Measurements from ENCODE around the gene AFF1. TPM values are rescaled to one million over a fixed set of nuclear protein-coding genes. Genes with fewer than 3 reads are reported as not detected.
A peak's percentile ranks its signal among the peaks of the same experiment; 100 is the strongest.
"Not testable (repeated sequence)": the region's sequence is repeated elsewhere in the genome, so short reads cannot be mapped to it uniquely, and the experiment has no call there.

AFF1 gene
- total RNA-seq, 2 experiments from 2014 or later: 68.8 to 72.0 TPM

DNA sequence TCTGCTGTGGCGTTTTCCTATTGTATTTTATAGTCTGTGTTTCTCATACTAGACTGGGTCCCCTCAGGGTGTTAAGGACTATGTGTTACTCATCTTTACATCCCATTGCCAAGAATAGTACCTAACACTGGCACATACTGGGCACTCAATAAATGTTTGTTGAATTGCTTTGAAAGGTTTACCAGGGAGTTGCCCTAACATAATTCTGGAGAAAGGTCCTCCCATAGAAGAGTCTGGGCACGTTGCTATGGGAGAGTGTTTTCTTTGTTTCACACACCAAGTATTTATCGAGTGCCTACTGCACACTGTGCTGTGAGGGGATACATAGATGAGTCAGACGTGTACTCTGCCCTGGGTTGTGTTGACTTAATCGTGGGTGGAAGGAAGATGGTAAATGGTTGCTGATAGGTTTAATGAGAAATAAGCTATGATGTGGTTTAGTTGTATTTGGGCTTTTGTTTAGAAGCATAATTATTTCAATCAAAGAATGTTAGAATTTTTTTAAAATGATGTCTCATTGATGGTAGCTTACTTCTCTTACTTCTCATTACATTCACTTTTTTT lies 42.9 kb downstream of the AFF1 start:
- Mint-ChIP-seq H3K4me3 (no peak overlapping the region), H3K27ac (no peak overlapping the region), H3K9me3 (no peaks in the 10 kb centered on the region), H3K4me1 (peaks cover 49% of the 10 kb centered on the region), H3K36me3 (ENCODE audit: low read depth) (peaks cover 10% of the 10 kb centered on the region), H3K27me3 (no peaks in the 10 kb centered on the region)
- ChIA-PET CTCF (interaction anchor here (1.1 to 1.4 kb wide), 2 partner anchors 24 to 28 kb away, joined by 3 read pairs; no protein-coding TSS in a partner anchor), POLR2A (interaction anchor here (1.1 to 2.5 kb wide), 3 partner anchors 29 to 42 kb away, joined by 4 to 14 read pairs (median 10); no protein-coding TSS in a partner anchor)
- DNase-seq: peak; percentile 21

DNA sequence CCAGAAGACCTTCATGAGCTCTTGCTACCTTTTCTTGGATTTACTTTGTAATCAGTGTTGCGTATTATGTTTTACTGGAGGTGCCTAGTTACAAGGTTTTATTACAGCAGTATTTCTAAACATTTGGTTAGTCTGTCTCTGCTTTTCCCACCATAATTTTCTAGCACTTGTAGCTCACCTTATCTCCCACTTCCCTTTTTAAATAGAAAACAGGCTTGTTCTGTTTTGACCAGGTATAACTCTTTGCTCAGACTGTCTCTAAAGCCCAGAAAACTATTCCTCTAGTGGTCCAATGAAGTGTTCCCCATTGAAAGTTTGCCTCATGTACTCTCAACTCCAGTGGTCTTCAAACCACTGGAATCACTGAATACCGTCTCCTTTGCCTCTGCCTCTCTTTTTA lies 43.9 kb downstream of the AFF1 start:
- CTCF ChIA-PET: interaction anchor here (1.1 to 2.1 kb wide), 3 partner anchors 25 to 44 kb away, joined by 3 to 4 read pairs (median 3); partner anchors contain the start of gene AFF1
- no peaks in the 10 kb centered on the region for H3K9me3 Mint-ChIP-seq

DNA sequence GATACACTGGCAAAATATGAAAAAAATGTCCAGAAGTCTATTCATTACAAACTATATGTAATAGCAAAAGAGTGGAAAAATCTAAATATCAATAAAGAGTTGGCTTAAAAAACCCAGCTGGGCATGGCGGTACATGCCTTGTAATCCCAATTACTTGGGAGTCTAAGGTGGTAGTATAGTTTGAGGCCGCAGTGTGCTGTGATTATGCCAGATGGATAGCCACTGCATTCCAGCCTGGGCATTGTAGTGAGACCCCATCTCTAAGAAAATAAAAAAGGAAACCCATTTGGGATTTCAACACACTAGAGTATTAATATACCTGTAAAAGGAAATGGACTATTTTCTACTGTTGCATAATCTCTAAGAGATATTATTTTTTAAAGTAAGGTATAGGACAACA lies 45.4 kb downstream of the AFF1 start:
- ChIA-PET POLR2A (interaction anchor here (1.6 kb wide), 1 partner anchor 25 kb away, joined by 4 read pairs; no protein-coding TSS in a partner anchor), CTCF (interaction anchor here (2.1 kb wide), 1 partner anchor 46 kb away, joined by 4 read pairs; the partner anchor contains the start of gene AFF1)
- H3K9me3 Mint-ChIP-seq: no peaks in the 10 kb centered on the region
- H3K27ac Mint-ChIP-seq: no peak overlapping the region
- H3K4me1 Mint-ChIP-seq: peaks cover 32% of the 10 kb centered on the region
- no peak overlapping the region for H3K4me3 Mint-ChIP-seq
- peaks cover 10% of the 10 kb centered on the region for H3K36me3 Mint-ChIP-seq (ENCODE audit: low read depth)
- no peaks in the 10 kb centered on the region for H3K27me3 Mint-ChIP-seq
- no peak for DNase-seq

More for the DNA sequence above, 43.9 kb downstream of the AFF1 start:
- Mint-ChIP-seq H3K27ac (no peak overlapping the region), H3K4me3 (no peak overlapping the region), H3K36me3 (ENCODE audit: low read depth) (peaks cover 10% of the 10 kb centered on the region), H3K27me3 (no peaks in the 10 kb centered on the region), H3K4me1 (peaks cover 43% of the 10 kb centered on the region)
- DNase-seq: no peak
- POLR2A ChIA-PET: interaction anchor here (1.6 to 1.8 kb wide), 2 partner anchors 26 to 43 kb away, joined by 4 to 10 read pairs; no protein-coding TSS in a partner anchor

DNA sequence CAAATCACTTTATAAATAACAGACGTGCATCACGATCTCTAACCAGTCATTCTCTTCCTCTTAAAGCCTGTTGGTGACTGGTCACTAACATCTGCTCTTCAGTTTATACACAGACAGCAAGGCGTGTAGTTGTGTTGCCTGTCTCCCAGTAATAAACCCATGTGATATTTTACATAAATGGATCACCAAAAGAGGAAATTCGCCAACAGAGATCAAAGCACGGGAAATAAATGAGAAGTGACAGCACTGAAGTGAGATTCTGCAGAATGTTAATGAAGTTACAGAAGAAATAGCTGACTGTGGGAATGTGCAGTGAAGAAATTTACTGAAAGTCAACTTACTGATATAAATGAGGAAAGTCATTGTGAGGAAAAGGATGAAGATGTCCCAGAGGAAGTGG lies 47.0 kb downstream of the AFF1 start:
- Mint-ChIP-seq H3K4me1 (peaks cover 22% of the 10 kb centered on the region), H3K9me3 (no peaks in the 10 kb centered on the region), H3K27ac (no peak overlapping the region), H3K4me3 (no peak overlapping the region), H3K27me3 (no peaks in the 10 kb centered on the region), H3K36me3 (ENCODE audit: low read depth) (peaks cover 10% of the 10 kb centered on the region)
- CTCF ChIA-PET: no interaction called here
- POLR2A ChIA-PET: interaction anchor here (1.4 to 2.6 kb wide), 2 partner anchors 23 to 25 kb away, joined by 3 to 16 read pairs; no protein-coding TSS in a partner anchor
- no peak for DNase-seq

DNA sequence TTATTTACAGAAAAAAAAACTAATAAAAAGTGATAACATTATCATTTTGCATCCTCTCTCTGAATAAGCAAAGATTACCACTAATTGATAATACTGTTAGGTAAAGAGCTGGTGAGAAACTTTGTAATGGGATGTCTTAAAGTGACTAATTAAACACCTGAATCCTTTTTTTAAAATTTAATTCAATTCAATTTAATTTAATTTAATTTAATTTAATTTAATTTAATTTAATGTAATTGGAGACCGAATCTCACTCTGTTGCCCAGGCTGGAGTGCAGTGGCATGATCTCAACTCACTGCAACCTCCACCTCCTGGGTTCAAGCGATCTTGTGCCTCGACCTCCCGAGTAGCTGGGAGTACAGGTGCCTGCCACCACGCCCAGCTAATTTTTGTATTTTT lies 51.0 kb downstream of the AFF1 start:
- H3K4me3 Mint-ChIP-seq, H3K4me1 Mint-ChIP-seq, H3K27me3 Mint-ChIP-seq, H3K27ac Mint-ChIP-seq, DNase-seq, CTCF ChIA-PET, POLR2A ChIA-PET, H3K9me3 Mint-ChIP-seq: not testable (repeated sequence)
- H3K36me3 Mint-ChIP-seq (ENCODE audit: low read depth): peaks cover 22% of the 10 kb centered on the region

DNA sequence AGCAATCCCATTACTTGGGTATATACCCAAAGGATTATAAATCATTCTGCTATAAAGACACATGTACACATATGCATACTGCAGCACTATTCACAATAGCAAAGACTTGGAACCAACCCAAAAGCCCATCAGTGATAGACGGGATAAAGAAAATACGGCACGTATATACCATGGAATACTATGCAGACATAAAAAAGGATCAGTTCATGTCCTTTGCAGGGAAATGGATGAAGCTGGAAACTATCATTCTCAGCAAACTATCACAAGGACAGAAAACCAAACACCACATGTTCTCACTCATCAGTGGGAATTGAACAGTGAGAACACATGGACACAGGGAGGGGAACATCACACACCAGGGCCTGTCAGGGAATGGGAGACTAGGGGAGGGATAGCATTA lies 54.8 kb downstream of the AFF1 start:
- H3K27me3 Mint-ChIP-seq, H3K27ac Mint-ChIP-seq, DNase-seq, H3K4me3 Mint-ChIP-seq, CTCF ChIA-PET, H3K4me1 Mint-ChIP-seq, H3K9me3 Mint-ChIP-seq, POLR2A ChIA-PET: not testable (repeated sequence)
- peaks cover 19% of the 10 kb centered on the region for H3K36me3 Mint-ChIP-seq (ENCODE audit: low read depth)

DNA sequence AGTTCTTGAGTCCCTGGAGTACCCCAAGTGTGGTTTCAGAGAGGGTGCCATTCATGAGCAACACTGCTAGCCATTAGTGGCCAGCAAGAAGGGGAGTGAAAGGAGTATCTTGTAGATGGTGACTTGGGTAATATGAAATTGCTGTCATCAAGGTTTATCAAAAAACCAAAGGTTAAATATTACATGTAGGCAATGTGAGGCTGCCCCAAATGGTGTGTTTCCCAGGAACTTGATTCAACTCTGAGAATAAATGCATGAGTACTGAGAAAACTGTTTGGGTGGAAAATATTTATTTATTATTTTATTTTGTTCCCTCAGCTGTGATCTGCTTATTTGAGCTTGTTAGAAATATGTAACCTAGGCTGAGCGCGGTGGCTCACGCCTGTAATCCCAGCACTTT lies 55.7 kb downstream of the AFF1 start:
- Mint-ChIP-seq H3K4me3 (no peak overlapping the region), H3K27ac (no peak overlapping the region), H3K36me3 (ENCODE audit: low read depth) (peaks cover 21% of the 10 kb centered on the region), H3K27me3 (no peaks in the 10 kb centered on the region), H3K4me1 (no peaks in the 10 kb centered on the region), H3K9me3 (no peaks in the 10 kb centered on the region)
- ChIA-PET POLR2A (interaction anchor here (1.0 kb wide), 1 partner anchor 16 kb away, joined by 3 read pairs; no protein-coding TSS in a partner anchor), CTCF (no interaction called here)
- no peak for DNase-seq

DNA sequence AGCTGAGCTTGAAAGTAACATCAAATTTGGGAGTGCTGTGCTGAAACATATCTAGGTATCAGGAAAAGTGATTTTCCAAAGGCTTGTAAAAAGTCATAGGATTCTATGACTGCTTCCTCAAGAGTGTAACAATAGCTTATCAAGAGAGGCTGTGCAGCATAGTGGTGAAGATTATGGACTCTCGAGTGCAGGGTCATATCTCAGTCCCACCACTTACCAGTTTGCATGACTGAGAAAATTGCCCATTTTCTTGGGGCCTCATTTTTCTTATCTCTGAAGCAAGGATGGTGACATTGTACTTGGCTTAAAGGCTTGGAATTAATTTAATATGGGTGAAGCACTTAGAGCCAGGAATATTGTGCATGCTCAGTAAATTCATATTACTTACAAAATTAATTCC lies 57.2 kb downstream of the AFF1 start:
- Mint-ChIP-seq H3K27ac (no peak overlapping the region), H3K36me3 (ENCODE audit: low read depth) (peaks cover 21% of the 10 kb centered on the region), H3K4me1 (no peaks in the 10 kb centered on the region), H3K9me3 (no peaks in the 10 kb centered on the region), H3K4me3 (no peak overlapping the region), H3K27me3 (no peaks in the 10 kb centered on the region)
- no peak for DNase-seq
- ChIA-PET POLR2A (interaction anchor here (3.7 kb wide), 1 partner anchor 14 kb away, joined by 15 read pairs; no protein-coding TSS in a partner anchor), CTCF (no interaction called here)

DNA sequence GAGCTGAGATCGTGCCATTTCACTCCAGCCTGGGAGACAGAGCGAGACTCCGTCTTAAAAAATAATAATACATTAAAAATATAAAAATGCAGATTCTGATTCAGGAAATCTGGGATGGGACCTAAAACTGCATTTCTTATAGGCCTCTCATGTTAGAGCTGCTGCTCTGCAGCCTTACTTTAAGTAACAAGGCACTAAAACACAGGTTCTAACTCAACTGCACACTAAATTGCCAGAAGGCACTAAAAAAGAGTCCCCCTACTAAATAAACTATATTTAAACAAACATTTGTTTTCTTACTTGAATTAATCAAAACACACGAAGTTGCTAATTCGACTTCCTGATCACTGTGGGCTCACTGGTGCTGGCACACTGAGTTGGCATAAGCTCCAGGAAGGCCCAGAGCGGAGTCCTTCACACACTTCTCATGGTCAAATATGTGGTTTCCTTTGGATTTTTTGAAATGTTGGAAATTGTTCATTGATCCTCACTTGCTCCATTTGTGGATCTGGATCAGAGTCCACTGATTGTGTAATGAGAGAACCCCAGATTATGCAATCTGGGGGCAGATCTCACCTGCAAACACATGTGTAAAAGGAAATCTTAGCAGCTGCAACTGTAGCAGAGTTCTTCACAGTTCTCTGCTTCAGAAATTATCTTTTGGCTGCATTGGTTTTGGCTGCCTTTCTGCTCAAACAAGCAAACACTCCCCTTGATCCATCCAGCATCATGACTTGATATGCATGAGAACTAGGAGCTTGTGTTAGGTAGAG lies 59.3 kb downstream of the AFF1 start:
- Mint-ChIP-seq H3K36me3 (ENCODE audit: low read depth) (peaks cover 11% of the 10 kb centered on the region), H3K9me3 (no peaks in the 10 kb centered on the region), H3K4me3 (no peak overlapping the region), H3K27me3 (no peaks in the 10 kb centered on the region), H3K27ac (no peak overlapping the region), H3K4me1 (no peaks in the 10 kb centered on the region)
- POLR2A ChIA-PET: interaction anchor here (3.7 kb wide), 1 partner anchor 12 kb away, joined by 15 read pairs; no protein-coding TSS in a partner anchor
- CTCF ChIA-PET: interaction anchor here (0.8 kb wide), 1 partner anchor 59 kb away, joined by 3 read pairs; the partner anchor contains the start of gene AFF1
- DNase-seq: no peak

DNA sequence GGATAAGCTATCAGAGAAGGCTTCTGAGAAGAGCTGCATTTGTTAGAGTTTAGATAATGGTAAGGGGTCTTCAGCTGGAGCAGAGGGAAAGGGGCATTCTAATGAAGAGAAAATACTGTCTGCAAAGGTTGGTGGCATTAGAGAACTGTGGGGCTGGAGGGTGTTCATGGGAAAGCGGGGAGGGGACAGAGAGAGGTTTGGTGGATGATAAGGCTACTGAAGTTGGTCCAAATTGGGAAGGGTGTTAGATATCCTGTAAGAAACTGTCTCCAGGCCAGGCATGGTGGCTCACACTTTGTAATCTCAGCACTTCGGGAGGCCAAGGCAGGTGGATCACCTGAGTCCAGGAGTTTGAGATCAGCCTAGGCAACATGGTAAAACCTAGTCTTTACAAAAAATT lies 59.9 kb downstream of the AFF1 start:
- no peak overlapping the region for H3K27ac Mint-ChIP-seq
- no peaks in the 10 kb centered on the region for H3K27me3 Mint-ChIP-seq
- no peaks in the 10 kb centered on the region for H3K9me3 Mint-ChIP-seq
- ChIA-PET CTCF (no interaction called here), POLR2A (interaction anchor here (3.7 kb wide), 1 partner anchor 11 kb away, joined by 15 read pairs; no protein-coding TSS in a partner anchor)
- H3K4me1 Mint-ChIP-seq: peaks cover 4% of the 10 kb centered on the region
- DNase-seq: no peak
- H3K36me3 Mint-ChIP-seq (ENCODE audit: low read depth): peaks cover 6% of the 10 kb centered on the region
- no peak overlapping the region for H3K4me3 Mint-ChIP-seq

DNA sequence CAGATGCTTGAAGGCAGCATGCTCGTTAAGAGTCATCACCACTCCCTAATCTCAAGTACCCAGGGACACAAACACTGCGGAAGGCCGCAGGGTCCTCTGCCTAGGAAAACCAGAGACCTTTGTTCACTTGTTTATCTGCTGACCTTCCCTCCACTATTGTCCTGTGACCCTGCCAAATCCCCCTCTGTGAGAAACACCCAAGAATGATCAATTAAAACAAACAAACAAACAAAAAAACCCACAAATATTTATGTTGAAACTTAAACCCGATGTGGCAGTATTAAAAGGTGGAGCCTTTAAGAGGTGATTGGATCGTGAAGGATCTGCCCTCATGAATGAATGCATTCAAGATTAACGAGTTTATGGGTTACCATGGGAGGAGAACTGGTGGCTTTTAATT lies 61.7 kb downstream of the AFF1 start:
- CTCF ChIA-PET, H3K27me3 Mint-ChIP-seq: not testable (repeated sequence)

DNA sequence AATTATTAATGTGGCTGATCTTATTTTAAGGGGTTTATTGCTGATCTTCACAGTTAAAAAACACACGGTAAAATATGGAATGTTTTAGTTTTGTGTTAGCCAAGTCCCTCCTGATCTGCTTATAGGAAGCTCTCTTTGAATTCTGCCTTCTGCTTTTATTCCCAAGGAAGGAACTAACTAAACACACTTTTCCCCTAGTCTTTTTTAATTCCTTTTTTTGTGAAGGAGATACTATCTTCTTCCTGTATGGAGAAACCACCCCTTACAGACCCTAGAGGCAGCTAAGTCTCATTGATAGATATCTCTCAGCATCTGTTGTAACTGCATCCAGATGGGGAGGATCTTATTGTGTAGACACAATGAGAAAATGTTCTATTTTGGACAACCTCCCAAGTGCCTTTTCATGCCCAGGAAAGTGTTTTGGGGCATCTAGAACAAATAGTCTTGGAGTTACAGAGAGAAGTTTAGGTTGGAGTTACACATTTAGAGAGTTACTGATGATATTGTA lies 64.4 kb downstream of the AFF1 start:
- Mint-ChIP-seq H3K27me3 (no peaks in the 10 kb centered on the region), H3K27ac (no peak overlapping the region), H3K36me3 (ENCODE audit: low read depth) (peaks cover 7% of the 10 kb centered on the region), H3K4me1 (peaks cover 16% of the 10 kb centered on the region), H3K9me3 (no peaks in the 10 kb centered on the region), H3K4me3 (no peak overlapping the region)
- POLR2A ChIA-PET: no interaction called here
- DNase-seq: no peak
- CTCF ChIA-PET: interaction anchor here (0.5 kb wide), 1 partner anchor 512 kb away, joined by 3 read pairs; no protein-coding TSS in a partner anchor

More for the DNA sequence above, 61.7 kb downstream of the AFF1 start:
- H3K4me3 Mint-ChIP-seq; POLR2A ChIA-PET; H3K9me3 Mint-ChIP-seq; H3K36me3 Mint-ChIP-seq (ENCODE audit: low read depth); H3K27ac Mint-ChIP-seq; DNase-seq: not testable (repeated sequence)
- peaks cover 12% of the 10 kb centered on the region for H3K4me1 Mint-ChIP-seq

DNA sequence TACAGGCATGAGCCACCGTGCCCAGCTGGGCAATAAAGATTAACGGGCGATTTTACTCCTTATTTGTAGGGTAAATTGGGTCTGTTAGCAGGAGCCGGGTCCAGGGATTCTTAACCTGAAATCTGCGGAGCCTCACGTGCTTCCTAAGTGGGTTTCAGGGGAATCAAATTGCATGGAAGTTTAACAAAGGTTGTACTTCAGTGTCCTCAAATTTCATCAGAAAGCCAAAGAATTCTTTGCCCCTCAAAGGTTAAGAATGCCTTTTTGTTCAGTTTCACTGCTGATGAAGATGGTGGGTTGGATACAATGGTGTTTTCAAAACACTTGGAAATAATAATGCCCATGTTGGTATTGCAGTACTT lies 67.9 kb downstream of the AFF1 start:
- ChIA-PET POLR2A (no interaction called here), CTCF (no interaction called here)
- no peaks in the 10 kb centered on the region for H3K9me3 Mint-ChIP-seq
- peaks cover 3% of the 10 kb centered on the region for H3K36me3 Mint-ChIP-seq (ENCODE audit: low read depth)
- H3K4me3 Mint-ChIP-seq: no peak overlapping the region
- H3K27ac Mint-ChIP-seq: no peak overlapping the region
- no peak for DNase-seq
- H3K4me1 Mint-ChIP-seq: peaks cover 31% of the 10 kb centered on the region
- no peaks in the 10 kb centered on the region for H3K27me3 Mint-ChIP-seq

Data from activated CD4-positive, alpha-beta memory T cell treated with anti-CD3 and anti-CD28 coated beads, Interleukin-2, amount 10 ng/mL, durations not matched to agents 7 days and 5 days (primary cell).